Right ventricle myocardium inferior (tissue), 1 donor: ENCODE results near the gene CNOT8. TPM values are rescaled to one million over a fixed set of nuclear protein-coding genes. Genes with fewer than 3 reads are reported as not detected.
"Not testable (repeated sequence)": the region's sequence is repeated elsewhere in the genome, so short reads cannot be mapped to it uniquely, and the experiment has no call there.

Experiments used
- ATAC-seq: fragments of 200-7000 bp; cut with Tn5 transposase; one replicate; pipeline ENCODE4 v1.9.1; 2020; ENCODE audit warnings: mild to moderate bottlenecking, moderate library complexity
- DNase-seq: peaks from one replicate; pipeline ENCODE4 v3.0.0; 2021; ENCODE audit errors: missing footprints
- intact Hi-C: fragments of 100-400 bp; cut with DNase I; formaldehyde crosslinking; loops from one replicate; pipeline ENCODE4 v1.11.0; 2022
- long read RNA-seq: library from polyadenylated mRNA; unstranded; transcript quantifications from one replicate; pipeline ENCODE4 v2.0.0, GENCODE V29; 2021
- total RNA-seq: library from RNA; stranded (reverse); fragmentation: NEBNext Ultra II Directional; extraction: Animal tissue kit (Norgen Biotek cat#: 25700); gene quantifications from one replicate; pipeline ENCODE4 v1.2.1, GENCODE V29; 2021
- donor health status: DM: no; HTN: yes; CAD: no; lungs with severe emphysema.

CNOT8 gene
- 26.3 TPM for total RNA-seq
- long read RNA-seq, transcript CNOT8-201 (7 exons, 2,528 nt) = major isoform, 8 of 20 reads
- long read RNA-seq, partial matches to known transcripts = 1 of 20 reads
- long read RNA-seq, other reads (novel, unspliced or antisense) = 5 of 20 reads

- ATAC-seq = peak; percentile 95
- DNase-seq = peak; percentile 100
- intact Hi-C loops = loop anchor here (2.0 to 10.0 kb wide), 5 partner anchors 39 to 384 kb away; partner anchors contain the start of genes GEMIN5, HAND1 and LARP1
These were observed at the start of gene CNOT8 for GRCh38 chr5:154858297-154858971. Gene CNOT8 (plus strand): TSS chr5:154858627. CDS start chr5:154863279, 4,652 bp downstream.

- DNase-seq = no peak
- ATAC-seq = no peak
- intact Hi-C loops = loop anchor here (1.0 to 5.0 kb wide), 2 partner anchors 54 to 161 kb away; partner anchors contain the start of gene LARP1
These were observed 47.2 kb upstream of the CNOT8 start for GRCh38 chr5:154811239-154811638.

GRCh38 chr5:154811653-154812465 is 46.6 kb upstream of the CNOT8 start:
- DNase-seq (no peak), ATAC-seq (peak; percentile 70)
- intact Hi-C loops = loop anchor here (1.0 to 5.0 kb wide), 2 partner anchors 55 to 162 kb away; partner anchors contain the start of gene LARP1

- intact Hi-C loops = loop anchor here (5.0 kb wide), 1 partner anchor 56 kb away; the partner anchor contains the start of gene LARP1
- no peak for DNase-seq
- no peak for ATAC-seq
These were observed 45.3 kb upstream of the CNOT8 start for GRCh38 chr5:154813158-154813557.

GRCh38 chr5:154813736-154814135 is 44.7 kb upstream of the CNOT8 start:
- ATAC-seq = no peak
- intact Hi-C loops = loop anchor here (5.0 kb wide), 1 partner anchor 56 kb away; the partner anchor contains the start of gene LARP1
- no peak for DNase-seq

- ATAC-seq (no peak), DNase-seq (no peak)
- intact Hi-C loops = no loop called here
These were observed 43.4 kb upstream of the CNOT8 start for GRCh38 chr5:154815025-154815424.

GRCh38 chr5:154815684-154816247 is 42.7 kb upstream of the CNOT8 start:
- DNase-seq (no peak), ATAC-seq (no peak)
- intact Hi-C loops = no loop called here

GRCh38 chr5:154816891-154817492 is 41.4 kb upstream of the CNOT8 start:
- ATAC-seq (no peak), DNase-seq (no peak)
- intact Hi-C loops = no loop called here

GRCh38 chr5:154817815-154818214 is 40.6 kb upstream of the CNOT8 start:
- intact Hi-C loops = no loop called here
- ATAC-seq (no peak), DNase-seq (peak; percentile 46)

- DNase-seq (peak; percentile 52), ATAC-seq (no peak)
- intact Hi-C loops = no loop called here
These were observed 39.8 kb upstream of the CNOT8 start for GRCh38 chr5:154818471-154819116.

GRCh38 chr5:154819546-154819945 is 38.9 kb upstream of the CNOT8 start:
- ATAC-seq = no peak

GRCh38 chr5:154820383-154820782 is 38.0 kb upstream of the CNOT8 start:
- DNase-seq (no peak), ATAC-seq (no peak)
- intact Hi-C loops = no loop called here

More at GRCh38 chr5:154819546-154819945, 38.9 kb upstream of the CNOT8 start:
- DNase-seq = no peak
- intact Hi-C loops = no loop called here

GRCh38 chr5:154822896-154823295 is 35.5 kb upstream of the CNOT8 start:
- intact Hi-C loops, DNase-seq, ATAC-seq: not testable (repeated sequence)

- no peak for ATAC-seq
- no peak for DNase-seq
- intact Hi-C loops = no loop called here
These were observed 34.8 kb upstream of the CNOT8 start for GRCh38 chr5:154823605-154824004.

GRCh38 chr5:154824070-154824469 is 34.4 kb upstream of the CNOT8 start:
- DNase-seq = no peak
- no peak for ATAC-seq
- intact Hi-C loops = no loop called here

GRCh38 chr5:154829181-154829588 is 29.2 kb upstream of the CNOT8 start:
- ATAC-seq (no peak), DNase-seq (no peak)
- intact Hi-C loops = no loop called here

GRCh38 chr5:154829589-154830218 is 28.7 kb upstream of the CNOT8 start:
- ATAC-seq (no peak), DNase-seq (no peak)
- intact Hi-C loops = no loop called here

- no peak for ATAC-seq
- DNase-seq = no peak
- intact Hi-C loops = no loop called here
These were observed 28.2 kb upstream of the CNOT8 start for GRCh38 chr5:154830219-154830595.
